ENCODE results near the gene ZCCHC10. TPM values are rescaled to one million over a fixed set of nuclear protein-coding genes. Genes with fewer than 3 reads are reported as not detected.
"Not testable (repeated sequence)": the region's sequence is repeated elsewhere in the genome, so short reads cannot be mapped to it uniquely, and the experiment has no call there.

Gene ZCCHC10
- total RNA-seq, 1 donor from 2014 or later: 17.0 TPM

- Histone ChIP-seq H3K4me3 (peak within 1 kb of the TSS; percentile 98), H3K27me3 (no peaks in the 10 kb centered on the region), H3K27ac (peak within 1 kb of the TSS; percentile 99), H3K4me1 (peaks cover 31% of the 10 kb centered on the region), H3K9me3 (no peaks in the 10 kb centered on the region), H3K36me3 (peaks cover 4% of the 10 kb centered on the region)
- intact Hi-C loops (cut with DNase I): no loop called here
- peak; percentile 99 for DNase-seq
- TF ChIP-seq CTCF (IDR thresholded peaks at IDR 0.05): no peak
- peak; percentile 97 for ATAC-seq
Observed at GRCh38 chr5:132963171-132964104, 62.9 kb downstream of the ZCCHC10 start, which contains the start of gene AFF4. AFF4 (minus strand) TSS chr5:132963634; CDS start chr5:132937189, 26,445 bp downstream.

GRCh38 chr5:132962429-132963021 is 63.8 kb downstream of the ZCCHC10 start:
- Histone ChIP-seq H3K36me3 (peaks cover 4% of the 10 kb centered on the region), H3K9me3 (no peaks in the 10 kb centered on the region), H3K4me3 (peak overlapping the region; percentile 98), H3K27ac (peak overlapping the region; percentile 99), H3K4me1 (peaks cover 34% of the 10 kb centered on the region), H3K27me3 (no peaks in the 10 kb centered on the region)
- intact Hi-C loops (cut with DNase I): no loop called here
- DNase-seq (no peak), ATAC-seq (peak; percentile 5)
- no peak for TF ChIP-seq CTCF (IDR thresholded peaks at IDR 0.05)

GRCh38 chr5:132961887-132962286 is 64.5 kb downstream of the ZCCHC10 start:
- Histone ChIP-seq H3K36me3 (peaks cover 4% of the 10 kb centered on the region), H3K27ac (peak overlapping the region; percentile 99), H3K4me1 (peaks cover 34% of the 10 kb centered on the region), H3K4me3 (peak overlapping the region; percentile 98), H3K9me3 (no peaks in the 10 kb centered on the region), H3K27me3 (no peaks in the 10 kb centered on the region)
- TF ChIP-seq CTCF (IDR thresholded peaks at IDR 0.05): no peak
- no peak for ATAC-seq
- no peak for DNase-seq
- intact Hi-C loops (cut with DNase I): no loop called here

GRCh38 chr5:132961123-132961815 is 65.1 kb downstream of the ZCCHC10 start:
- H3K27ac ChIP-seq; H3K9me3 ChIP-seq; DNase-seq; ATAC-seq; H3K27me3 ChIP-seq; H3K36me3 ChIP-seq; intact Hi-C loops (cut with DNase I): not testable (repeated sequence)
- Histone ChIP-seq H3K4me3 (peak overlapping the region; percentile 98), H3K4me1 (peaks cover 34% of the 10 kb centered on the region)

- H3K9me3 ChIP-seq; ATAC-seq; H3K27me3 ChIP-seq; H3K27ac ChIP-seq; intact Hi-C loops (cut with DNase I); H3K4me3 ChIP-seq; H3K36me3 ChIP-seq; DNase-seq: not testable (repeated sequence)
- peaks cover 30% of the 10 kb centered on the region for H3K4me1 ChIP-seq
Observed at GRCh38 chr5:132956166-132956799, 70.1 kb downstream of the ZCCHC10 start.

- intact Hi-C loops (cut with DNase I): no loop called here
- Histone ChIP-seq H3K4me1 (peaks cover 11% of the 10 kb centered on the region), H3K4me3 (no peak overlapping the region), H3K36me3 (peaks cover 5% of the 10 kb centered on the region), H3K27me3 (no peaks in the 10 kb centered on the region), H3K9me3 (no peaks in the 10 kb centered on the region), H3K27ac (no peak overlapping the region)
- no peak for ATAC-seq
- TF ChIP-seq CTCF (IDR thresholded peaks at IDR 0.05): no peak
- DNase-seq: no peak
Observed at GRCh38 chr5:132953710-132954109, 72.6 kb downstream of the ZCCHC10 start.

Data from upper lobe of right lung (tissue), 1 donor.